Measurements from ENCODE around the gene DMRTC2.

The DMRTC2 gene

DNA sequence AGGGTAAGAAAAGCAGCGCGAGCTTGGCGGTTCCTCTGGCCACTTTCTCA is at the start of gene DMRTC2:
Gene DMRTC2, plus strand, starts transcription at position 42 of the 50 bp plus-strand sequence. CDS start 2,387 bp downstream, outside the sequence.
- no peak for FAIRE-seq

GRCh38 chr19:41796362-41796761 is 48.5 kb upstream of the DMRTC2 start, which contains the start of gene CEACAM3:
CEACAM3 (plus strand) TSS chr19:41796587; CDS start chr19:41796678, 91 bp downstream.
- FAIRE-seq, result no peak

- FAIRE-seq, result no peak
These were observed 47.9 kb upstream of the DMRTC2 start for GRCh38 chr19:41796901-41797300.

- FAIRE-seq, result no peak
These were observed 45.3 kb upstream of the DMRTC2 start for GRCh38 chr19:41799444-41800000.

- FAIRE-seq, result no peak
These were observed 43.8 kb upstream of the DMRTC2 start for GRCh38 chr19:41801031-41801430.

- FAIRE-seq, result no peak
These were observed 43.0 kb upstream of the DMRTC2 start for GRCh38 chr19:41801792-41802211.

GRCh38 chr19:41802770-41803169 is 42.1 kb upstream of the DMRTC2 start:
- FAIRE-seq, result no peak

DNA sequence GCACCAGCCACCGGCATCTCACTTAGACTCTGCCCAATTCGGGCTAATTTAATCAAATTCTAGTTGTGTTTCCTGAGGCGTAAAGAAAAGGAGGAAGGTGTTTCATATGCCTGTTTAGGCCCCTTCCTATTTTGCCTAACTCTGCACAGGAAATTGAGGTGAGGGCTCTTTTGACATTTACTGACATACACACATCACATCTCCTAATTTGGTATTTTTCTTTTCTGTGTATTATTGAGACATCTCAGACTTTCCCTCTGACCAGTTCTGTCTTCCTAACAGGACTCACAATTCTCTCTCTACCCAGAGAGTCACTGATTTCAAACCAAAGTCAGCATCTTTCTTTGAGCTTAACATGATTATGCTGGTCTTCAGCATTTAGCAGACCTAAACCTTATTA is 40.5 kb upstream of the DMRTC2 start:
- no peak for FAIRE-seq

DNA sequence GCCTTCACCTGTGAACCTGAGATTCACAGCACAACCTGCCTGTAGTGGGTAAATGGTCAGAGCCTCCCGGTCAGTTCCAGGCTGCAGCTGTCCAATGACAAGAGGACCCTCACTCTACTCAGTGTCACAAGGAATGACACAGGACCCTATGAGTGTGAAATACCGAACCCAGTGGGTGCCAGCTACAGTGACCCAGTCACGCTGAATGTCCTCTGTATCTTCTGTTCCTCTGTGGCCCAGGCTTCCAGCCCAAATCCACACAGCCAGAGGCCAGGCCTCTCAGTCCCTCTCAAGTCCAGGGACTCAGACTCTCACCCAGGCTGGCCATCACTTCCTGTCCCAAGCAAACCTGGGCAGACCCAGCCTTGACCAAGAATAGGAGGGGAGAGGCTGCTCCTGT is 37.7 kb upstream of the DMRTC2 start:
- no peak for FAIRE-seq

GRCh38 chr19:41808663-41809566 is 35.9 kb upstream of the DMRTC2 start:
- no peak for FAIRE-seq

GRCh38 chr19:41810301-41810700 is 34.5 kb upstream of the DMRTC2 start:
- FAIRE-seq, result no peak

GRCh38 chr19:41811036-41811435 is 33.8 kb upstream of the DMRTC2 start:
- no peak for FAIRE-seq

DNA sequence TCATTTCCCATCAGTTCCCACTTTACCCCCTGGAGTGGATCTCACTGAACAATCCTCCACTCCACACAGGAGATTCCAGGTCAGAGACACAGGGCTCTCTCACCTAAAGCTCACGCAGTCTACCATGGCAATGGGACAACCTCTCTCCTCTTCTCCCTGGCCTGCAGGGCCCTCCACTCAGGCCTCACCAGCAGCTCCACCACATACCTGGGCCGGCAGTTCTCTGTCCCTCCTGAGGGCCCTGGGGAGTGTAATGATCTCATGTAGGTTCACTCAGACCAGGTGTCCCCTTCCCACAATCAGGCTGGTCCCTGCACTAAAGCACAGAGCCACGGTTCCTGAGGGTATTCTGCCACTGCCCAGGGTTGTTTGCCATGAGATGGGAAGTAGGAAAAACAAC is 32.9 kb upstream of the DMRTC2 start:
- no peak for FAIRE-seq

- FAIRE-seq, result no peak
These were observed 30.9 kb upstream of the DMRTC2 start for GRCh38 chr19:41813911-41814310.

GRCh38 chr19:41815301-41815700 is 29.5 kb upstream of the DMRTC2 start:
- FAIRE-seq, result no peak

DNA sequence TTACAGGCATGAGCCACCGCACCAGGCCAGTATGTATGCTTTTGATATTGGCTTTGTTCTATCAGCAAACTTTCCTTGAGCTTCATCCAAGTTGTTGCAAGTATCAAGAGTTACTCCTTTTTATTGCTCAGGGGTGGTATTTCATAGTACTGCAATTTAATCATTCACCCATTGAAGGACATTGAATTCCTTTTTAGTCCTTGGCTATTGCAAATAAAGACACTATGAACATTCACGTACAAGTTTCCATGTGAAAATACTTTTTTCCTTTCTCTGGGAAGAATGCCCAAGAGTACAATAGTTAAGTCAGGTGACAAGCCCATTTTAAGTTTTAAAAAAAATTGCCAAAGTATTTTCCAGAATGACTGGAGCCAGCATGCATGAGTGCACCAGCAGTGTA is 28.1 kb upstream of the DMRTC2 start:
- no peak for FAIRE-seq

- peak; percentile 58 for FAIRE-seq
These were observed 23.7 kb upstream of the DMRTC2 start for GRCh38 chr19:41821003-41821735.

- FAIRE-seq, result no peak
These were observed 6.7 kb upstream of the DMRTC2 start for GRCh38 chr19:41837981-41838708.

- no peak for FAIRE-seq
These were observed 5.6 kb upstream of the DMRTC2 start for GRCh38 chr19:41839211-41839610.

DNA sequence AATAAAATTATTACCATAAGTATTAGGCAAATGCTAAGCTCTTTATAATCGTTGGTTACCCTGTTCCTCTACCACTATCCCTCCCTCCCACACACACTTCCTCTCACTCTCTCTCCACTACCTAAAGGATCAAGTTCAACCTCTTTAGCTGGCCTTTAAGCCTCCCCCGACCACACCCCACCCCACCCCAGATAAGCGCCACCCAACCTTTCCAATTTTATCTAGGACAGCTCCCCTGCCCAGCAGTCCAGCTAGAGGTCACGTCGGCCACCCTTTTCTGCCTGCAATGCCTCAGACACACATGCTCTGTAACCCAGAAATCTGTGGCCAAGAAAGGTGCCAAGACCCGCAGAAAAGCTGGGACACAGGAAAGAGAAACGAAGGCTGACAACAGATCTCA is 1.5 kb upstream of the DMRTC2 start:
- FAIRE-seq, result no peak

- FAIRE-seq, result no peak
These were observed 241 bp upstream of the DMRTC2 start, which contains the start of gene LYPD4 for GRCh38 chr19:41844601-41845000. LYPD4 (minus strand) TSS chr19:41844683; CDS start chr19:41839285, 5,398 bp downstream.

DNA sequence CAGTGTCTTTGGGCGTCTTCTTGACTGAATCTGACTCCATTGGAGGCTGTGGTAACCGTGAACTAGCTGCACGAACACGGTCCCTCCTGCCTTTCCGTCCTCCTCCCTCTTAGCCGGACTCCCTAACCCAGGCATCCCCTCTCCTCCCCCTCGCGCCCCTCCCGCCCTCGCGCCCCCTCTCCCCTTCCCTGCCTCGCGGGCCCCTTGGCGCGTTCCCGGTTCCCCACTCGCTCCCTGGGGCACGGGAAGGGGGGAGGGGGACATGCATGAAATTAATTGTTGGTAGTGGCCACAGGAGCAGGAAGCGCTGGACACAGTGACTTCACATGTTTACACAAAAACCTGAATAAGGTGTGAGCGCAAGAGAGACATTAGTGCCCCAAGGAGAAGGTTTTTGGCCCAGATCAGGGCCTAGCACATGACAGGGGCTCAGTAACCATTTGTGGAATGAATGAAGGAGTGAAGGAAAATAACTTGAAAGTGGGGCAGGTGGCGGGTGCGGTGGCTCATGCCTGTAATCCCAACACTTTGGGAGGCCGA is 279 bp downstream of the DMRTC2 start:
- no peak for FAIRE-seq

Measured in A204.1 (cell line).